DMS53 treated with DMSO at 0.1 percent for 48 hours (cell line): ENCODE measurements around the gene ATMIN.

Experiments used
- DNase-seq: peaks from one replicate; lab custom pipeline; 2025; ENCODE audit not compliant: unreplicated experiment; lab: John Stamatoyannopoulos, UW

Gene ATMIN

GRCh38 chr16:81006211-81006812 is 29.3 kb upstream of the ATMIN start:
- DNase-seq = peak; percentile 21

GRCh38 chr16:81006813-81007695 is 28.6 kb upstream of the ATMIN start, which contains the start of the genes CENPN and CMC2:
CENPN (plus strand) TSS chr16:81007214; CDS start chr16:81011940, 4,726 bp downstream.
CMC2 (minus strand) TSS chr16:81006885; CDS start chr16:80997394, 9,491 bp downstream.
- peak; percentile 80 for DNase-seq

DNA sequence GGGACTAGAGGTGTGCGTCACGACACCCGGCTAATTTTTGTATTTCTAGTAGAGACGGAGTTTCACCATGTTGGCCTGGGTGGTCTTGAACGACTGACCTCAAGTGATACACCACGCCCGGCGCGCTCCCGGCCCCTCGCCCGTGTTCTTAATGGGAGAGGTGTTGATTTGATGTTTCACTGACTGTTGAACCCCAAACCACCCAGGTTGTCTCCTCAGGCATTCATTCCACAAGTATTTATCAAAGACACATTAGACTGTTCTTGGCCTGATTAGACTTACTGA is 27.2 kb upstream of the ATMIN start:
- DNase-seq = no peak

GRCh38 chr16:81012974-81013373 is 22.7 kb upstream of the ATMIN start:
- no peak for DNase-seq

GRCh38 chr16:81014672-81015071 is 21.0 kb upstream of the ATMIN start:
- no peak for DNase-seq

GRCh38 chr16:81018496-81018895 is 17.1 kb upstream of the ATMIN start:
- DNase-seq = no peak

- DNase-seq = no peak
These were observed 9.2 kb upstream of the ATMIN start for GRCh38 chr16:81026429-81026828.

DNA sequence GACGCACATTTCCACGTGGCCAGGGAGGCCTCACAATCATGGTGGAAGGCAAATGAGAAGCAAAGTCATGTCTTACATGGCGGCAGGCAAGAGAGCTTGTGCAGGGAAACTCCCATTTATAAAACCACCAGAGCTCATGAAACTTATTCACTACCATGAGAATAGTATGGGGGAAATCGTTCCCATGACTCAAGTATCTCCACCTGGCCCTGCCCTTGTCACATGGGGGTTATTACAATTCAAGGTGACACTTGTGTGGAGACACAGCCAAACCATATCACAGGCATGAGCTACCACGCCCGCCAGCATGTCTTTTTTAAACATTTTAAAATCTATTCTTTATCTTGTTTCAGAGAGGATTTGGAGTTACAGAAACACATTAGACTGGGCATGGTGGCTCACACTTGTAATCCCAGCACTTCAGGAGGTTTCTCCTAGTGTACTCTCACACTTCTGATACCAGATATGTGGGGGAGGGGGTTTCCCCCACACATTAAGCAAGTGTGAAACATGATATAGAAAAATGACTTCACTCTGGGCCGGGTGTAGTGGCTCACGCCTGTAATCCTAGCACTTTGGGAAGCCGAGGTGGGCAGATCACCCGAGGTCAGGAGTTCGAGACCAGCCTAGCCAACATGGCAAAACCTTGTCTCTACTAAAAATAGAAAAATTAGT is 5.6 kb upstream of the ATMIN start:
- DNase-seq = no peak

DNA sequence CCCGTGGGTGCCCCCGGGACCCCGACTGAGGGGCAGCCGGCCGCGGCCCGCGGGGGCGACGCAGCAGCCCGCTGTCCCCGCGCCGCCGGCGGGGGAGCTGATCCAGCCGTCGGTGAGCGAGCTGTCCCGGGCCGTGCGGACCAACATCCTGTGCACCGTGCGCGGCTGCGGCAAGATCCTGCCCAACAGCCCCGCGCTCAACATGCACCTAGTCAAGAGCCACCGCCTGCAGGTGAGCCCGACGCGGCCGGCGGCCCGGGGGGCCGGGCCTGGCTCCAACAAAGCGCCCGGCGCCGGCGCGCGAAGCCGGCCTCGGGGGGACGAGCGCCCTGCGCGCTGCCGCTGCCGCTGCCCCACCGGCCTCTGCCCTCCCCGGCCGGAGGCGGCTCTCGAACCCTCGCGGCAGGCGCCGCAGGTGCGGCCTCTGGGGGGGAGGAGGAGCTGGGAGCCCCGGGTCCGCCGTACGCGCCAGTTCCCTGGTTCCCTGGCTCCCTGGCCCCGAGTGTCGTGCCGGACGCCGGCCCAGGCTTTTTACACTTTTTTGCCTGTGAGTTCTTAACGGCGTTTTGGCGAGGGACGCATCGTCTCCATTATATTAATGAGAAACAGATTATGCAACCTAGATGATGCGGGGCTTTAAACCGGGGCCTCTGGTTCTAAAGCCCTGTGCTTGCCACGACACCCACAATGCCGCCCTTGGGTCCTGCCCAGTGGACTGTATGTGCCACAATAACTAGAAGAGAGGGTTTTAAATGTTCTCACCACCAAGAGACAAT is 521 bp downstream of the ATMIN start:
- no peak for DNase-seq

DNA sequence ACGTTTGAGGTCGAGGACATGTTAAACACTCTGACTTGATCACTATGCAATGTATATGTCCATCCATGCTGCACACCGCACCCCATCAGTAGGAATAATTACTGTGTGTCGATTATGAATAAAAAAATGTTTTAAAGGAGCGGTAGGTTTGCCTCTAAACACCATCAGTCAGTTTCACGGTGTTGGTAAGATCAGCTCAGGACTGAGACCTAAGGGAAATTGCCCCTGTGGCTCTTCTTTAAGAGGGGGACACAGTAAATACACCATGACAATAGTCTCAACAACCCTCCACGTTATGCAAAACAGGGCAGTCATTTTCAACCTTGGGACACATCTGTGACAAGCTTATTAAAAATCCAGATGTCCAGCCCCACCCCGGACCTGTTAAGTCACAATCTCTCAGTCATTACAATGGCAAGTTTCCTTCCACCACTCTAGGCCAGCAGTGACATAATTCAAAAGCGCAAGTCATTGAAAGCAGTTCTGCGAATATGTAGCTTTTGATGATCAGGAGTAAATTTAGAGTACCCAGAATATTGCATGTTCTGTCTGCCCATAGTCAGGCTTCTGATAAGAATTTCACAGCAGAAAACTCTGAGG is 1.2 kb downstream of the ATMIN start:
- DNase-seq = no peak

DNA sequence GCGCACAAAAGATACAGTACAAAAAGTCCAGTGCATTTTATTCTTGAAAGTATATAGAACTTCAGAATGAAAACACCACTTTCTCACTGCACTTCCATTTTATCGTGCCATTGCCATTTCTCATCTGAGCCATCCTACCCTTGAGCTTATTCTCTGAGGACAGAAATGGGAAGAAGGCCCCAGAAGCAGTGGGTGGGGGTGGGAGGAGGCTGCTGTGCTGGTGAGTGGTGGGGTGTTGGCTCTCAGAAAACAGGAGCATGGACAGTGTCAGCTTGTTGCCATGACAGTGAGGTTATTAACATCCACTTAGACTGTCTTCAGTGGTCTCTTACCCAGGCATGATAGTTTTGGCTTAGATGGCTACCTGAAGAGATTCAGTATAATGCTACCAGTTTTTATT is 4.5 kb downstream of the ATMIN start:
- DNase-seq = no peak

DNA sequence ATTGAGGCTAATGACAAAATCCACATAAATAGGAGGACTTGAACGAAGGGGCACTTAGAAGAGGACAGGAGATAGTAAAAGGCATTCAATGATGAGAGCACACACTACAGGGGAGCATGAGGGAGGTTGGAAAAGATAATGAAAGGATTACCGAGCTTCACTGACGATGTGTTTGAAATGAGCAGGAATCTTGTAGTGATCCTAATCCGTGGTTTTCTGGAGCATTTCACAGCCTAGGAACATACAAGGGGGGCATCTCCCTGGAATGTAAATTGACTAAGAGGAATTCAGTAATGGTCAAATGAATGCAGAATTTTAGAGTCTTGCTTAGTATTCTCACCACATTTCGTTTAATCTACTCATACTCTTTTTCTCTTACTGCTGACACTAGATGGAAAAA is 5.2 kb downstream of the ATMIN start:
- DNase-seq = no peak

DNA sequence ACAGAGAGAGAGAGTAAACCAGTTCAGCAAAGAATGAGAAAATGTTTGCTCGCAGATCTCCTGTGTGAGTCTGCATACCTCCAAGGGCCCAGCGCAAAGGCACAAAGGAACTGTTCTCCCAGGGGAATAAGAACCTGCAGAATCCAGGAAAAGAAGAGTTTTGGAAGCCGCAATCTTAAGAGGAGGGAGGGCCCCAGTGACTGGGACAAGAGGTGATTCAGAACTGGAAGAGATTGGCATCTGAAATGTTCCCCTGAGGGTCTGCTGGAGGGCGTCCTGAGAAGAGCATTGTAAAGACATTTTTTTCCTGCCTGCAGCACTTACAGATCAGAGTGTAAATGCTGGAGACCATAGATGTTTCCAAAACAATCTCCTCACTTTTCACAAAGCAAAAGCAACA is 6.1 kb downstream of the ATMIN start:
- no peak for DNase-seq

- DNase-seq = no peak
These were observed 7.2 kb downstream of the ATMIN start for GRCh38 chr16:81042821-81043220.

GRCh38 chr16:81053761-81054160 is 18.1 kb downstream of the ATMIN start:
- DNase-seq = no peak

GRCh38 chr16:81060576-81061306 is 25.1 kb downstream of the ATMIN start:
- DNase-seq = no peak

- no peak for DNase-seq
These were observed 25.6 kb downstream of the ATMIN start for GRCh38 chr16:81061307-81061640.

GRCh38 chr16:81061871-81062608 is 26.4 kb downstream of the ATMIN start:
- no peak for DNase-seq

- DNase-seq = no peak
These were observed 31.0 kb downstream of the ATMIN start for GRCh38 chr16:81066681-81067080.

- no peak for DNase-seq
These were observed 31.5 kb downstream of the ATMIN start for GRCh38 chr16:81067166-81067565.
